Ovary (tissue), 9 donors: ENCODE measurements around the gene HMOX1. TPM values are rescaled to one million over a fixed set of nuclear protein-coding genes. Genes with fewer than 3 reads are reported as not detected.

ENCODE experiments used
- DNase-seq, 5 donors: peaks; one replicate each; pipeline ENCODE4 v3.0.0-alpha.2; 2019 to 2020
- H3K27ac ChIP-seq, 2 donors: fragments of 200-600 bp; one replicate each; pipeline versions ENCODE4 v1.5.1 to v1.8.0; 2019 to 2022
- H3K27me3 ChIP-seq: fragments of 200-600 bp; one replicate; pipeline ENCODE4 v1.8.0; 2022
- H3K36me3 ChIP-seq: fragments of 200-600 bp; sonication (generic); one replicate; pipeline ENCODE4 v1.5.1; 2019
- H3K4me1 ChIP-seq: one replicate; pipeline ENCODE4 v1.8.1; 2013; ENCODE audit warnings: mild to moderate bottlenecking, moderate library complexity; ENCODE audit not compliant: insufficient read depth
- H3K4me3 ChIP-seq: fragments of 200-600 bp; sonication (generic); one replicate; pipeline ENCODE4 v1.5.1; 2017
- H3K9me3 ChIP-seq, 2 donors: fragments of 200-600 bp in 1 of 2; sonication (generic) in 1 of 2; one replicate each; pipeline versions ENCODE4 v1.5.1 to v1.8.1; 2013 to 2019; ENCODE audit warnings: mild to moderate bottlenecking in 1 of 2, moderate library complexity in 1 of 2
- EP300 ChIP-seq: sonication (generic); formaldehyde crosslinking; IDR thresholded peaks from one replicate; pipeline ENCODE4 v1.6.1; 2017; ENCODE audit warnings: antibody characterized with exemption
- POLR2A ChIP-seq: fragments of 450-650 bp; IDR thresholded peaks from one replicate; pipeline ENCODE4 v1.6.1; 2017; ENCODE audit warnings: antibody characterized with exemption, mild to moderate bottlenecking, moderate library complexity
- WGBS, 3 donors: extraction: QIAGEN DNeasy Blood & Tissue Kit in 1 of 3; methylation state at CpG; one replicate each; pipeline versions ENCODE4 v1.1.5 to v1.1.7; 2013 to 2017; 5-methylcytosine and 5-hydroxymethylcytosine counted together
- intact Hi-C, 4 donors: fragments of 100-400 bp; cut with DNase I; formaldehyde crosslinking; loops; one replicate each; pipeline versions ENCODE4 v1.11.0 to v1.15.1; 2022 to 2023
- polyA plus RNA-seq, 2 donors: library from polyadenylated mRNA; stranded (reverse); fragments of 200-250 nt in 1 of 2; fragments of 350-450 nt in 1 of 2; fragmentation: Illumina TruSeq in 1 of 2; extraction: RNeasy Lipid Tissue Mini Kit (QIAGEN cat#74804) in 1 of 2; gene quantifications; one replicate each; pipeline ENCODE4 v1.2.3, GENCODE V29; 2013 to 2014
- total RNA-seq, 7 donors: library from RNA; depleted of rRNA in 2 of 7; stranded (reverse); fragments of >200 nt in 2 of 7; fragmentation: NEBNext Ultra II Directional in 3 of 7; extraction: Animal tissue kit (Norgen Biotek cat#: 25700) in 3 of 7; gene quantifications; one replicate each; pipeline versions ENCODE4 v1.1.0 to v1.2.4, GENCODE V29; 2016 to 2023
- TF ChIP-seq, protein P1 (sequence below), 3 donors: fragments of 450-650 bp in 2 of 3; fragments of 200-600 bp in 1 of 3; IDR thresholded peaks; one replicate each; pipeline versions ENCODE4 v1.5.1 to v1.8.0; 2016 to 2022; ENCODE audit warnings: antibody characterized with exemption in 3 of 3, mild to moderate bottlenecking in 1 of 3
- donor health status: DM: no; HTN: no; CAD: no; lungs with moderate emphysema.
- donor health status: DM: no; HTN: no; CAD: no.
- donor health status: Bipolar disorder and iron deficiency.
- donor health status: DM: yes; HTN: yes; CAD: no.
- donor health status: DM: no; HTN: no; CAD: no.
- donor health status: DM: yes; HTN: yes; CAD: no.

Gene HMOX1
- total and polyA plus RNA-seq, 9 donors = 45.0 to 243 (median 71.4) TPM

DNA sequence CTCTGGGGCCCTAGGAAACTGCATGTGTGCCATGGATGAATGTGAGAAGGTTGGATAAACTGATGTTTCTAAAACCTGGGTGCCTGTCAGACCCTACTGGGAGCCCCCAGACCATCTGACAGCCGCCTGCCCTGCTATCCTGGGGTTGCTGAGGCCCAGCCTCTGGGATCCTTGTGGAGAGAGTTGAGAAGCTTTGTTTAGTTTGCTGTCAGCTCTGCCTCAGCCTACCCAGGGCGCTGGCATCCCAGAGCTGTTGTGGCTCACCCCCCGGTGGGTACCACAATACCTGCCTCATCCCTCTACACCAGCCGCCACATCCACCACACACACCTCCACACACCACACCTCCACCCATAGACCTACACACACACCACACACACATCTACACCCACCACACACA lies 38.5 kb upstream of the HMOX1 start:
- H3K36me3 ChIP-seq = no peaks in the 10 kb centered on the region
- TF ChIP-seq, protein P1, sequence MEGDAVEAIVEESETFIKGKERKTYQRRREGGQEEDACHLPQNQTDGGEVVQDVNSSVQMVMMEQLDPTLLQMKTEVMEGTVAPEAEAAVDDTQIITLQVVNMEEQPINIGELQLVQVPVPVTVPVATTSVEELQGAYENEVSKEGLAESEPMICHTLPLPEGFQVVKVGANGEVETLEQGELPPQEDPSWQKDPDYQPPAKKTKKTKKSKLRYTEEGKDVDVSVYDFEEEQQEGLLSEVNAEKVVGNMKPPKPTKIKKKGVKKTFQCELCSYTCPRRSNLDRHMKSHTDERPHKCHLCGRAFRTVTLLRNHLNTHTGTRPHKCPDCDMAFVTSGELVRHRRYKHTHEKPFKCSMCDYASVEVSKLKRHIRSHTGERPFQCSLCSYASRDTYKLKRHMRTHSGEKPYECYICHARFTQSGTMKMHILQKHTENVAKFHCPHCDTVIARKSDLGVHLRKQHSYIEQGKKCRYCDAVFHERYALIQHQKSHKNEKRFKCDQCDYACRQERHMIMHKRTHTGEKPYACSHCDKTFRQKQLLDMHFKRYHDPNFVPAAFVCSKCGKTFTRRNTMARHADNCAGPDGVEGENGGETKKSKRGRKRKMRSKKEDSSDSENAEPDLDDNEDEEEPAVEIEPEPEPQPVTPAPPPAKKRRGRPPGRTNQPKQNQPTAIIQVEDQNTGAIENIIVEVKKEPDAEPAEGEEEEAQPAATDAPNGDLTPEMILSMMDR (IDR thresholded peaks at IDR 0.05) = no peak
- TF ChIP-seq POLR2A = no peak
- TF ChIP-seq EP300 = no peak
- no peak overlapping the region for H3K4me3 ChIP-seq
- WGBS, 3 donors = 90 to 96% (median 91%) methylated on average over 4 of the region's 4 CpGs
- DNase-seq = no peak
- H3K27ac ChIP-seq = no peak overlapping the region
- H3K27me3 ChIP-seq = no peaks in the 10 kb centered on the region
- intact Hi-C loops = no loop called here
- H3K4me1 ChIP-seq = no peaks in the 10 kb centered on the region
- no peaks in the 10 kb centered on the region for H3K9me3 ChIP-seq

DNA sequence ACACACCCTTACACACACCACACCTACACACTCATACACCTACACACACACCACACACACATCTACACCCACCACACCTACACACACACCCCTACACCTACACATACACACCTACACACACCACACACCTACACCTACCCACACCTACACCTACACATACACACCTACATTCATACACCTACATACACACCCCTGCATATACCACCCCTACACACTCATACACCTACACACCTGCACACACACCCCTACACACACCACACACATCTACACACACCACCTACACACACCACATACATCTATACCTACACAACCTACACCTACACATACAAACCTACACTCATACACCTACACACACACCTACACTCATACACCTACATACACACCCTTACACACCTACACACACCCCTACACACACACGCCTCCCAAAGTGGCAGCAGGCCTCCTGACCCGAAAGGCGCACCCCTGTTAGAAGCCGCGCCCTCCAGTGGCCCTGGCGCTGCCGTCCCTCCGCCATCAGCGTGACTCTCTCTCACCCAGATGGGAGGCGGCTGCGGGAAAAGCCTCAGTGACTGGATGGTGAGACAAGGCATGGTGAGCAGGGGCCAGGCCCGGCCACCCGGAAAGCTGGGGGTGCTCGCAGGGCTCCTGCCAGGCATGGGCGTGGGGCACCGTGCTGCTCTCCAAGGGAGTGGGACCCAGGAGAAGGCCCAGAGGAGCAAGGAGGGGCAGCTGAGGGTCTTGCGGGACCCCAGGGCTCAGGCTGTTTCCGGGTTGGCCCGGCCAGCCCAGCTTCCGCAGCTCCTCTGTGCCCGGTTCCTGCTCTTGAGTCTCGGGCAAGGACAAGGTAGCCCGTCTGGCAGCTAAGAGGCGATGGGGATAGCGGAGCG lies 37.0 kb upstream of the HMOX1 start:
- Histone ChIP-seq H3K27ac (no peak overlapping the region), H3K9me3 (no peaks in the 10 kb centered on the region), H3K4me1 (no peaks in the 10 kb centered on the region), H3K36me3 (no peaks in the 10 kb centered on the region), H3K27me3 (no peaks in the 10 kb centered on the region), H3K4me3 (no peak overlapping the region)
- intact Hi-C loops = no loop called here
- no peak for TF ChIP-seq POLR2A
- TF ChIP-seq, protein P1 (IDR thresholded peaks at IDR 0.05) = no peak
- TF ChIP-seq EP300 = no peak
- no peak for DNase-seq
- 94 to 96% (median 96%) methylated on average over 24 to 26 of the region's 26 CpGs for WGBS, 3 donors

DNA sequence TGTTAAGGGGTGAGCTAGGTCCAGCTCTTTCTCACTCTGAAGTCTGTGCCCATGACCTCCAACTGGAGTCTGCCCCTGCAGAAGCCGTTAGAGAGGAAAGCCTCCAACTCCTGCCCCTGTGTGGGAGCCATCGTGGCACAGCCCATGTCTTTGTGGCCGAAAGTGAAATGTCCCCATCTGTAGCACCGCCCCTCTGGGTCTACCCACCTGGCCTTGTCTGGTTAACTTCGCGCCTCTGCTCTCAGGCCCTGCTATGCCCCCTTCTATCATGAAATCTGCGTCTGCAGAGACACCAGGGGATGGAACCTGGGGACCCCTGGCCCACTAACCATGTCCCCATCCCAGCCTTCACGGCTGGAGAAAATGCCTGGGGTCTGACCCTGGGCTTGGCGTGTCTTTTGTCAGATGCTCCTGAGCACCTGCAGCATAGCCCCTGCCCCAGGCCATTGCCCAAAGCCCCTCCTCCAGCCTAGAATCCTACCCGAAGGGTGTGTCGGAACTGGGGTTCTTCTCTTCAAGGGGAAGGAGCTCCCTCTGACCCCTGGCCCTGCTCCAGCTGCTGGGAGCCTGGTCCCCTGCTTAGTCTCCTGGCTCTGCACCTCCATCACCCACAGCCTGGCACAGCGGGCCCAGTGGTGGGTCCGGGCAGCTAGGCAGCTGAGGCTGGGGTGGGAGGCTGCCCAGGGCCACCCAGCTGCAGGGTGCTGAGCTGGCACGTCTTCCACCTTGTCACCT lies 35.8 kb upstream of the HMOX1 start:
- Histone ChIP-seq H3K9me3 (no peaks in the 10 kb centered on the region), H3K36me3 (no peaks in the 10 kb centered on the region), H3K4me3 (no peak overlapping the region), H3K4me1 (peaks cover 6% of the 10 kb centered on the region), H3K27me3 (no peaks in the 10 kb centered on the region), H3K27ac (no peak overlapping the region)
- intact Hi-C loops = loop anchor here in 2 of 4 donors (5.0 kb wide), 1 partner anchor 242 kb away; no protein-coding TSS in a partner anchor
- TF ChIP-seq EP300 (no peak), POLR2A (no peak)
- TF ChIP-seq, protein P1 (IDR thresholded peaks at IDR 0.05) = no peak
- 85 to 87% (median 87%) methylated on average over 14 of the region's 14 CpGs for WGBS, 3 donors
- DNase-seq = no peak

DNA sequence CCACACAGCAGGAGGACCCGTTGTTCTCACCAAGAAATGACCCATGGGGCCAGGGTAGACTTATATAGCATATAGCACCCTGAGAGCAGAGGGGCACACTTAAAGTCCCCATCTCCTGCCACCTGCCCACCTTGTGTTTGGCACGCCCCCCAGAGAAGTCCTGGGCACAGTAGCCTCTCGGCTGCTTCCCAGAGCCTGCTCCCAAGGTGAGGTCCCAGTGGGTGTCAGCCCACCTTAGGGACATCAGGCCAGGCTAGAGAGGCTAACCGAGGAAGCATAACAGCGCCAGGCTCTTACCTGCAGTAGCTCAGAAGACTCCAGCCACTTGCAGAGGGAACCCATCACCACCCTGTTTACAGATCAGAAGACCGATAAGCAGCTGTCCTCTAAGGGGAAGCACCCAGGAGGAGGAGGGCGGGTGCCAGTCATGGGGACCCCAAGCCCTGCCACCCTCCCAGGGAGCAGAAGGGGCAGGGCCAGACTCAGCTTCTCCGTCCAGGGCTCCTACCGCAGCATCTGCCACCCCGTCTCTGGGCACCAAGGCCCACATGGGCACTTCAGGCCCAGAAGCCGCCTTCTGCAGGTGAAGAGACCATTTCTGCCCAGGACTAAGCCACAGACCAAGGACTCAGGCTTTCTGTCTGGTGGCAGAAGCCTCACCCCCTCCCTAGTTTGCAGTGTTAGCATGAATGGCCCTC lies 34.9 kb upstream of the HMOX1 start:
- H3K9me3 ChIP-seq = no peaks in the 10 kb centered on the region
- DNase-seq = no peak
- no peak overlapping the region for H3K4me3 ChIP-seq
- 88 to 93% (median 88%) methylated on average over 10 to 11 of the region's 11 CpGs for WGBS, 3 donors
- H3K27me3 ChIP-seq = no peaks in the 10 kb centered on the region
- H3K27ac ChIP-seq = no peak overlapping the region
- H3K4me1 ChIP-seq = peaks cover 6% of the 10 kb centered on the region
- H3K36me3 ChIP-seq = no peaks in the 10 kb centered on the region
- intact Hi-C loops = loop anchor here in 2 of 4 donors (5.0 kb wide), 1 partner anchor 241 kb away; no protein-coding TSS in a partner anchor
- TF ChIP-seq, protein P1 (IDR thresholded peaks at IDR 0.05) = no peak
